ENCODE results near the gene ATAD3C. TPM values are rescaled to one million over a fixed set of nuclear protein-coding genes. Genes with fewer than 3 reads are reported as not detected.
"Not testable (repeated sequence)": the region's sequence is repeated elsewhere in the genome, so short reads cannot be mapped to it uniquely, and the experiment has no call there.

The ATAD3C gene
- total RNA-seq, 2 donors from 2014 or later = 0.14 to 0.83 TPM

DNA sequence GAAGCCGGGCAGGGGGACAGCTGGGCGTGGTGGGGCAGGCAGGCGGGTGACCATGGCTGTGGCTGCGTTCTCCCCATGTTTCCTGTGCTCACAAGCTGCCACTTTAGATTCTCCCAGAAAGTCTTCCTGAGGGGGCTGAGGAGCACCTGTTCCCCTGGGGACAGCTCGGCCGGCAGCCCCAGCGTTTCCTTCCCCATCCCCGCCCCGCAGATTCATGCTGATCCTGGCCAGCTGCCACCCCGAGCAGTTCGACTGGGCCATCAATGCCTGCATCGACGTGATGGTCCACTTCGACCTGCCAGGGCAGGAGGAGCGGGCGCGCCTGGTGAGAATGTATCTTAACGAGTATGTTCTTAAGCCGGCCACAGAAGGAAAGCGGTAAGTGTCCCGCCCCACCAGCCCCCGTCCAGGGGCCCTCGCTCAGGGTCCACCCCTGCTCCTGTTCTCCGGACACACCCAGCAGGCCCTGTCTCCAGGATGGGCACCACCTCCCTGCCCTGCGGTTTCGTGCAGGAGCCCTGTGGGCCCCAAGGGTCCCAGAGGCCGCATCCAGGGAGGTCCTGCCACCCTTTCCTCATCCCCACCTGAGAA lies 11.1 kb downstream of the ATAD3C start:
- DNase-seq (ENCODE audit: low spot score) = no peak
- intact Hi-C loops (cut with DNase I) = no loop called here

DNA sequence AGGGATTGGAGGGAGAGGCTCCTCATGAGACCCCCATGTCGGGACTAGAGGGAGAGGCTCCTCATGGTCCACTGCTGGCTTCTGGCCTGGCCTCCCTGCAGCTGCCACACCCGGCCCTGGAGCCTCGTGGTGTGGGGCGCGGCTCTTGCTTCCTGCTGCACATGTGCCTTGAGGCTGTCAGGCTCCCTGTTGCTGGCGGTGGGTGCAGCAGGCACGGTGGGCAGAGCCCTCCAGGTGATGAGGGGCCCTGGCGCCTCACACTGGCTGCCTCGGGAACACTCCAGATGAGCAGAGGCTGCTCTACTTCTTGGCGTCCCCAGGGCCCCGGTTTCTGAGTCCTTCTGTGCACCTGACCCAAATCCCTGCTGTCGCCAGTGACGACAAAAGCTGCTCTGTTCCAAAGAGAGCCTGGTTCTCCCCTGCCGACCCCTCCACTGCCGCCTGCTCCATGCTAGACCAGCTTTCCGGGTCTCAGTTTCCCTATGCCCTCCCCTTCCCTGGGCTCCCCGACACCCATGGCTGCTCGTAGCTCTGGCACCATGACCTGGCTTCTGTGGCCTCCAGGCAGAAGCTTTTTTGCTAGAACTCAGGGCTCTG lies 12.3 kb downstream of the ATAD3C start:
- intact Hi-C loops (cut with DNase I) = no loop called here
- DNase-seq (ENCODE audit: low spot score) = no peak

GRCh38 chr1:1462318-1462966 lies 13.0 kb downstream of the ATAD3C start:
- intact Hi-C loops (cut with DNase I) = no loop called here
- DNase-seq (ENCODE audit: low spot score) = no peak

- DNase-seq (ENCODE audit: low spot score) = no peak
- intact Hi-C loops (cut with DNase I) = no loop called here
These were observed 13.8 kb downstream of the ATAD3C start for GRCh38 chr1:1463312-1463711.

GRCh38 chr1:1468196-1468985 lies 18.9 kb downstream of the ATAD3C start:
- DNase-seq (ENCODE audit: low spot score); intact Hi-C loops (cut with DNase I): not testable (repeated sequence)

DNA sequence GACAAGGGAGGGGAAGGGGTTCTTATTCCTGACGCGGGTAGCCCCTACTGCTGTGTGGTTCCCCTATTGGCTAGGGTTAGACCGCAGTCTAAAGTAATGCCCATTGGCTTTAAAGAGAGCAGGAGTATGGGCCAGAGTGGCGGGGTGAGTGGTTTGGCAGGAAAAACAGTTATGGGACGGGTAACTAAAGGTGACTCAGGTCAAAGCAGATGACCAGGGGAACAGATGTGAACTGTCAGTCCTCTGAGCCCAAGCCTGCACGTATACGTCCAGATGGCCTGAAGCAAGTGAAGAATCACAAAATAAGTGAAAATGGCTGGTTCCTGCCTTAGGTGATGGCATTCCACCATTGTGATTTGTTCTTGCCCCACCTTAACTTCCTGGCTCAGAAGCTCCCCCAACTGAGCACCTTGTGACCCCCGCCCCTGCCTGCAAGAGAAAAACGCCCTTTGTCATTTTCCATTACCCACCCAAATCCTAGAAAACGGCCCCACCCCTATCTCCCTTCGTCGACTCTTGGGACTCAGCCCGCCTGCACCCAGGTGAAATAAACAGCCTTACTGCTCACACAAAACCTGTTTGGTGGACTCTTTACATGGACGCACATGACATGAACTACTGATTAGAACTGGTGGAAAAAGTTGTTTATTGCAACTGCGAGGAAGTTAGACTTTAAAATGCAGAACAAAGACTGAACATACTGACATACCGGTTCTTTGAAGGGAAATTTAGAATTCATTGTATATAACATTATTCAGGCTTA lies 21.3 kb downstream of the ATAD3C start:
- DNase-seq (ENCODE audit: low spot score) = no peak
- intact Hi-C loops (cut with DNase I) = no loop called here

DNA sequence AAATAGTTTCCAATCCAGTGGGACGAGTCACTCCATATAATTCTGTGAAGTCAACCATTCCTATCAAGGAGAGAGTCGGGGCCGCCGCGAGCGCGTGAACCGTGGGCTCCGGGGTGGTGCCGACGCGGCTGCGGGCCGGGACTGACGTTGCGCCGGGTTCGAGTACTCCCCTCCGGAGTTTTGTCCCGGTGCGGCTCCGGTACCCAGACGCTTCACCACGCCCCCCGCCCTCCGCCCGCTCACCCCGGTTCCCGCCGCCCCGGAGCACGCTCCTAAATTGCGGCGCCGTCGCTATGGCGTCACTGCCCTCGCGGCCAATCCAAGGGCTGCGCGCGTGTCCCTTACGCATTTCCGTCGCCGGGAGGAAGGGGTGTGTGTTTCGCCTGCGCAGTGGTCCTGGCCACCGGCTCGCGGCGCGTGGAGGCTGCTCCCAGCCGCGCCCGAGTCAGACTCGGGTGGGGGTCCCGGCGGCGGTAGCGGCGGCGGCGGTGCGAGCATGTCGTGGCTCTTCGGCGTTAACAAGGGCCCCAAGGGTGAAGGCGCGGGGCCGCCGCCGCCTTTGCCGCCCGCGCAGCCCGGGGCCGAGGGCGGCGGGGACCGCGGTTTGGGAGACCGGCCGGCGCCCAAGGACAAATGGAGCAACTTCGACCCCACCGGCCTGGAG lies 22.0 kb downstream of the ATAD3C start, which contains the start of gene ATAD3B:
Gene ATAD3B (plus strand): TSS at position 377 of the 664 bp plus-strand sequence. CDS start 120 bp downstream, at position 497.
- intact Hi-C loops (cut with DNase I) = no loop called here
- peak; percentile 98 for DNase-seq (ENCODE audit: low spot score)

- intact Hi-C loops (cut with DNase I); DNase-seq (ENCODE audit: low spot score): not testable (repeated sequence)
These were observed 22.8 kb downstream of the ATAD3C start for GRCh38 chr1:1472053-1472876.

GRCh38 chr1:1476011-1476410 lies 26.5 kb downstream of the ATAD3C start:
- DNase-seq (ENCODE audit: low spot score); intact Hi-C loops (cut with DNase I): not testable (repeated sequence)

GRCh38 chr1:1477206-1477605 lies 27.7 kb downstream of the ATAD3C start:
- no peak for DNase-seq (ENCODE audit: low spot score)
- intact Hi-C loops (cut with DNase I) = no loop called here

DNA sequence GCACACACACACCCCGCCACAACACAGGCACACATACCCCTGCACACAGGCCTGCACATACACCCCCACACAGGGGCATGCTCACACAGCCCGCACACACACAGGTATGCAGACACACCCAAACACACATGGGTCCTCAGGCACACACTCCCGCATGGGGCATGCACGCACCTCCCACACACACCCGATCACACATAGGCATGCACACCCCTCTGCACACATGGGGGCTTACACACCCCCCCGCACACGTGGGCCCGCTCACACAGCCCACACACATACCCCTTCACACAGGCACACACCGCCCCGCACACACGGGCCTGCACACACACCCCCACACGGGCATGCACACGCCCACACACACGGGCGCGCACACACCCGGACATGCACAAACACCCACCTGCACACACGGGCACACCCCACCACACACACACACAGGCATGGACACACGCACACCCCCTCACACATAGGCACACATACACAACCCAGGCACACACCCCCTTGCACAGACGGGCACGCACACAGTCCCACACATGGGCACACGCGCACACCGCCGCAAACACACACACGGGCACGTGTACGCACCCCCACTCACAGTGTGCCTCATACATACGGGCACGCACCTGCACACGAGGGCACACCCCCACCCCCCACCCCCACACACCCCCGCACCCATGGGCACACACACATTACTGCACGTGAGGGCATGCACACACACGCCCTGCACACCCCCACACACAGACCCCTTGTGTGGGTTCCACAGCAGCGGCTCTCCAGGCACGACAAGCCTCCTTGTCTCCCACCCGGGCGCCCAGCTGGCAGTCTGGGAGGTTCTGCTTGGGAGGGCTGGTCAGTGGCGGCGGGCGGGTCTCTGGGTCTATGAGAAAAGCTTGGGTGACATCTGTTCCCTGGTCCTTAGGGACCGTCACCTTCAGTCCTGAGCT lies 30.3 kb downstream of the ATAD3C start:
- intact Hi-C loops (cut with DNase I) = no loop called here
- no peak for DNase-seq (ENCODE audit: low spot score)

GRCh38 chr1:1480488-1480867 lies 31.0 kb downstream of the ATAD3C start:
- intact Hi-C loops (cut with DNase I); DNase-seq (ENCODE audit: low spot score): not testable (repeated sequence)

- DNase-seq (ENCODE audit: low spot score); intact Hi-C loops (cut with DNase I): not testable (repeated sequence)
These were observed 32.3 kb downstream of the ATAD3C start for GRCh38 chr1:1481811-1482210.

- intact Hi-C loops (cut with DNase I) = no loop called here
- DNase-seq (ENCODE audit: low spot score) = no peak
These were observed 33.4 kb downstream of the ATAD3C start for GRCh38 chr1:1482856-1483255.

DNA sequence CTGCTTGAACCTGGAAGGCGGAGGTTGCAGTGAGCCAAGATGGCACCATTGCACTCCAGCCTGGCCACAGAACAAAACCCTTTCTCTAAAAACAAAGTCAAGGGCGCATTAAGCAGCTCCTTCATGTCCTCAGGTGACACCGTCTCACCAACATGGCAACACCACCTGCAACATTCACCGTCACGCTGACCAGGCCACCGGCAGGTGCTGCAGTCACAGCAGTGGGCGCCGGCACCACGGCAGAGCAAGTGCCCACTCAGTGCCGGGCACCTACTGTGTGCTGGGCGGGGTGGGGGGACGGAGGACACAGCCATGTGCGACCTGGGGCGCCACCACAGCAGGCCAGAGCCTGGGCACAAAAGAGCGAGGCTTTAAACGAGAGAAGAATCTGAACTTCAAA lies 34.2 kb downstream of the ATAD3C start:
- no peak for DNase-seq (ENCODE audit: low spot score)
- intact Hi-C loops (cut with DNase I) = no loop called here

- DNase-seq (ENCODE audit: low spot score); intact Hi-C loops (cut with DNase I): not testable (repeated sequence)
These were observed 35.7 kb downstream of the ATAD3C start for GRCh38 chr1:1484976-1485750.

Data from posterior vena cava (tissue), 2 donors.